IMR-90 (cell line): ENCODE measurements around the gene SRPK3. TPM values are rescaled to one million over a fixed set of nuclear protein-coding genes. Genes with fewer than 3 reads are reported as not detected.

Source experiments
- ATAC-seq: fragments of 200-7000 bp; cut with Tn5 transposase; 2 replicates; pipeline ENCODE4 v1.9.1; 2020; ENCODE audit warnings: low read depth, mild to moderate bottlenecking, moderate library complexity
- BruUV-seq: library from RNA; stranded (reverse); fragments of 400-500 nt; replicated peaks from 2 replicates; lab custom pipeline; 2021; lab: Mats Ljungman, UMichigan
- CTCF ChIA-PET: fragments of 300-600 bp; formaldehyde crosslinking; extraction: SDS; loops from one replicate; lab custom pipeline; 2021; ENCODE audit warnings: antibody characterized with exemption; lab: Yijun Ruan, JAX
- POLR2A ChIA-PET: fragments of 300-600 bp; sonication (Branson Sonifier 250); formaldehyde crosslinking; loops from one replicate; lab custom pipeline; 2022; ENCODE audit warnings: antibody characterized with exemption; ENCODE audit not compliant: unreplicated experiment; lab: Charles Lee
- DNase-seq: peaks from one replicate; pipeline ENCODE4 v3.0.0; 2013
- H2AFZ ChIP-seq: replicated peaks from 2 replicates; pipeline ENCODE3; 2013; ENCODE audit warnings: low read length, mild to moderate bottlenecking; ENCODE audit not compliant: poor library complexity
- H2AK5ac ChIP-seq: 2 replicates; pipeline ENCODE4 v1.6.1; 2013; ENCODE audit warnings: low read depth, low read length, inconsistent platforms
- H2AK9ac ChIP-seq: replicated peaks from 2 replicates; pipeline ENCODE3; 2013; ENCODE audit warnings: mild to moderate bottlenecking, low read depth, low read length, moderate library complexity; ENCODE audit not compliant: poor library complexity
- H2BK120ac ChIP-seq: 2 replicates; pipeline ENCODE4 v1.6.1; 2013; ENCODE audit warnings: low read depth, low read length, inconsistent platforms
- H2BK15ac ChIP-seq: 3 replicates; pipeline ENCODE4 v1.6.1; 2013; ENCODE audit warnings: low read depth, low read length, inconsistent platforms
- H2BK20ac ChIP-seq: 2 replicates; pipeline ENCODE4 v1.6.1; 2013; ENCODE audit warnings: low read depth, mild to moderate bottlenecking, inconsistent platforms, low read length, moderate library complexity
- H2BK5ac ChIP-seq: 2 replicates; pipeline ENCODE4 v1.6.1; 2013; ENCODE audit warnings: mild to moderate bottlenecking, low read depth, low read length, inconsistent platforms; ENCODE audit not compliant: poor library complexity, severe bottlenecking
- H3K14ac ChIP-seq: replicated peaks from 2 replicates; pipeline ENCODE4 v1.6.1; 2013; ENCODE audit warnings: low read depth, low read length, inconsistent platforms
- H3K18ac ChIP-seq: 2 replicates; pipeline ENCODE4 v1.6.1; 2013; ENCODE audit warnings: low read depth, low read length, control low read depth
- H3K23ac ChIP-seq: 2 replicates; pipeline ENCODE4 v1.6.1; 2013; ENCODE audit warnings: low read depth, low read length, inconsistent platforms
- H3K27ac ChIP-seq: 2 replicates; pipeline ENCODE4 v1.5.1; 2013; ENCODE audit warnings: mild to moderate bottlenecking, control low read depth, low read length; ENCODE audit not compliant: insufficient read depth
- H3K27me3 ChIP-seq: 2 replicates; pipeline ENCODE4 v1.6.1; 2013; ENCODE audit warnings: low read length; ENCODE audit not compliant: control insufficient read depth, insufficient read depth
- H3K36me3 ChIP-seq: 2 replicates; pipeline ENCODE4 v1.6.1; 2013; ENCODE audit warnings: low read length, mixed read lengths; ENCODE audit not compliant: control insufficient read depth, insufficient read depth
- H3K4ac ChIP-seq: 2 replicates; pipeline ENCODE4 v1.6.1; 2013; ENCODE audit warnings: low read depth, low read length, inconsistent platforms
- H3K4me1 ChIP-seq: 2 replicates; pipeline ENCODE4 v1.6.1; 2013; ENCODE audit warnings: low read length, mixed read lengths; ENCODE audit not compliant: control insufficient read depth, insufficient read depth
- H3K4me2 ChIP-seq: 2 replicates; pipeline ENCODE4 v1.6.1; 2013; ENCODE audit warnings: low read depth, mild to moderate bottlenecking, control low read depth, low read length, moderate library complexity
- H3K4me3 ChIP-seq: 2 replicates; pipeline ENCODE4 v1.5.1; 2013; ENCODE audit warnings: low read depth, mild to moderate bottlenecking, control low read depth, low read length, moderate library complexity; ENCODE audit not compliant: insufficient read depth
- H3K56ac ChIP-seq: 2 replicates; pipeline ENCODE4 v1.6.1; 2013; ENCODE audit warnings: low read length, inconsistent platforms; ENCODE audit not compliant: insufficient read depth; ENCODE audit errors: extremely low read depth
- H3K79me1 ChIP-seq, 2 experiments: 2 replicates each; pipeline ENCODE4 v1.6.1; 2013; ENCODE audit warnings: low read length in 2 of 2, inconsistent platforms in 1 of 2, low read depth in 1 of 2
- H3K9ac ChIP-seq: 2 replicates; pipeline ENCODE4 v1.6.1; 2013; ENCODE audit warnings: low read depth, low read length, control low read depth
- H3K9me1 ChIP-seq: 2 replicates; pipeline ENCODE4 v1.6.1; 2013; ENCODE audit warnings: low read length, inconsistent platforms; ENCODE audit not compliant: insufficient read depth
- H3K9me3 ChIP-seq: 2 replicates; pipeline ENCODE4 v1.6.1; 2013; ENCODE audit warnings: low read length; ENCODE audit not compliant: control insufficient read depth, insufficient read depth
- H4K20me1 ChIP-seq: 2 replicates; pipeline ENCODE4 v1.6.1; 2013; ENCODE audit warnings: low read length, inconsistent platforms; ENCODE audit not compliant: insufficient read depth
- H4K5ac ChIP-seq: 2 replicates; pipeline ENCODE4 v1.6.1; 2013; ENCODE audit warnings: mild to moderate bottlenecking, low read depth, low read length, control low read depth
- H4K8ac ChIP-seq, 2 experiments: 2 replicates each; pipeline ENCODE4 v1.6.1; 2013; ENCODE audit warnings: low read depth in 2 of 2, low read length in 2 of 2, control low read depth in 1 of 2, inconsistent platforms in 1 of 2
- H4K91ac ChIP-seq: 2 replicates; pipeline ENCODE4 v1.6.1; 2013; ENCODE audit warnings: low read depth, low read length, inconsistent platforms; ENCODE audit not compliant: insufficient read depth
- BHLHE40 ChIP-seq: fragments of 150-350 bp; IDR thresholded peaks from 2 replicates; pipeline ENCODE4 v1.6.1; 2016; ENCODE audit warnings: mild to moderate bottlenecking, low read depth, low read length
- WGBS, 2 experiments: methylation state at CpG; one replicate each; pipeline versions ENCODE4 v1.1.5 to v1.1.7; 2013; ENCODE audit warnings: missing lambda C conversion rate in 2 of 2; ENCODE audit not compliant: insufficient read length in 1 of 2; ENCODE audit errors: extremely low coverage in 2 of 2; 5-methylcytosine and 5-hydroxymethylcytosine counted together
- dilution Hi-C: fragments of 300-500 bp; cut with HindIII; formaldehyde crosslinking; loops from one replicate; pipeline ENCODE4 v1.14.3; 2018; ENCODE audit warnings: low sequenced_read_pairs; ENCODE audit not compliant: unreplicated experiment
- in situ Hi-C: fragments of 300-500 bp; cut with MboI; formaldehyde crosslinking; loops from 3 replicates; pipeline ENCODE4 v1.14.3; 2019; ENCODE audit warnings: low sequenced_read_pairs, inconsistent platforms, mixed read lengths
- intact Hi-C: fragments of 100-400 bp; cut with micrococcal nuclease; formaldehyde crosslinking; loops from 2 replicates; pipeline ENCODE4 v1.10.0; 2022
- polyA plus RNA-seq, 3 experiments: library from polyadenylated mRNA; depleted of rRNA; stranded (reverse); fragments of >200 nt; gene quantifications; 2 replicates each; pipeline ENCODE4 v1.2.3, GENCODE V29; 2012; ENCODE audit warnings: low replicate concordance in 1 of 3
- total RNA-seq: library from RNA; depleted of rRNA; stranded (reverse); fragments of >200 nt; gene quantifications from 2 replicates; pipeline ENCODE4 v1.2.3, GENCODE V29; 2012
- TF ChIP-seq, protein P1 (sequence below): fragments of 150-350 bp; IDR thresholded peaks from 2 replicates; pipeline ENCODE4 v1.6.1; 2017; ENCODE audit warnings: mild to moderate bottlenecking, antibody characterized with exemption, low read length, low read depth
- TF ChIP-seq, protein P2 (sequence below): conservative IDR thresholded peaks from 2 replicates; pipeline ENCODE4 v1.5.1; 2012; ENCODE audit warnings: mild to moderate bottlenecking, low read depth, low read length, improper control_type of control experiment

Gene SRPK3
- total and polyA plus RNA-seq, 2 of the 4 experiments (the other 2 are of a cell fraction): 0.36 to 0.70 TPM

DNA sequence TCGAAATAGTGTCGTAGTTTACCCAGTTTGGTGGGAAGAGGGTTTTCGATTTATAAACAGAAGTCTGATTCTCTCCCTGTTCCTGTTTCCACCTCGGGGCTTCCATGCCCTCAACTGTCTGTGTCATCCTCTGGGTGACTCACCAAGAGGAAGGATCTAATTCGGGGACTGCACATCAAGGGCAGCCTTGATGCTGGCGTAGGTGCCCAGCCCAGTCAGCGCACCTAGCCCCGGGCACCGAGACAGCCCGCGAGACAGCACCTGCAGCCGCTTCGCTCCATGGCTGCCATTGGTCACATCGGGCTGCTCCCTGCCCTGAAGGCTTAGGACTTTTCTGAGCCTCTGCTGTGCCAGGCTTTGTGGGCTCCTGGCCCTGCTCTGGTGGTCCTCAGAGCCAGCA, 48.4 kb upstream of the SRPK3 start:
- Histone ChIP-seq H3K23ac (no peak overlapping the region), H2BK20ac (no peak overlapping the region), H2BK15ac (no peak overlapping the region), H3K4me2 (no peak overlapping the region), H3K4me3 (no peak overlapping the region), H3K9me3 (no peaks in the 10 kb centered on the region; the same call in 1 of the 2 replicates), H2AFZ (no peak overlapping the region), H3K56ac (no peak overlapping the region), H3K9ac (no peak overlapping the region), H2BK5ac (no peak overlapping the region), H2AK5ac (no peak overlapping the region), H3K27ac (no peak overlapping the region), H3K18ac (no peak overlapping the region), H3K79me1 (peaks cover 0 to 11% of the 10 kb centered on the region in 2 experiments; a peak in 1 of 4 replicates), H4K8ac (no peak overlapping the region), H4K91ac (no peak overlapping the region), H3K36me3 (peaks cover 11% of the 10 kb centered on the region; the same call in 1 of the 2 replicates), H3K4me1 (peaks cover 2% of the 10 kb centered on the region; the same call in 1 of the 2 replicates), H3K9me1 (0 out of 2 replicates have a peak, but pooled peaks cover 5% of the 10 kb centered on the region), H3K27me3 (no peaks in the 10 kb centered on the region), H4K20me1 (no peaks in the 10 kb centered on the region), H3K14ac (no peak overlapping the region), H3K4ac (no peak overlapping the region), H4K5ac (no peak overlapping the region), H2AK9ac (no peak overlapping the region), H2BK120ac (no peak overlapping the region)
- 83% methylated on average over 9 of the region's 14 CpGs; no CpG with 5 or more reads in 1 of the 2 experiments for WGBS, 2 experiments
- DNase-seq (no peak), ATAC-seq (no peak)
- TF ChIP-seq, protein P1, sequence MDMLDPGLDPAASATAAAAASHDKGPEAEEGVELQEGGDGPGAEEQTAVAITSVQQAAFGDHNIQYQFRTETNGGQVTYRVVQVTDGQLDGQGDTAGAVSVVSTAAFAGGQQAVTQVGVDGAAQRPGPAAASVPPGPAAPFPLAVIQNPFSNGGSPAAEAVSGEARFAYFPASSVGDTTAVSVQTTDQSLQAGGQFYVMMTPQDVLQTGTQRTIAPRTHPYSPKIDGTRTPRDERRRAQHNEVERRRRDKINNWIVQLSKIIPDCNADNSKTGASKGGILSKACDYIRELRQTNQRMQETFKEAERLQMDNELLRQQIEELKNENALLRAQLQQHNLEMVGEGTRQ: no peak
- TF ChIP-seq, protein P2, sequence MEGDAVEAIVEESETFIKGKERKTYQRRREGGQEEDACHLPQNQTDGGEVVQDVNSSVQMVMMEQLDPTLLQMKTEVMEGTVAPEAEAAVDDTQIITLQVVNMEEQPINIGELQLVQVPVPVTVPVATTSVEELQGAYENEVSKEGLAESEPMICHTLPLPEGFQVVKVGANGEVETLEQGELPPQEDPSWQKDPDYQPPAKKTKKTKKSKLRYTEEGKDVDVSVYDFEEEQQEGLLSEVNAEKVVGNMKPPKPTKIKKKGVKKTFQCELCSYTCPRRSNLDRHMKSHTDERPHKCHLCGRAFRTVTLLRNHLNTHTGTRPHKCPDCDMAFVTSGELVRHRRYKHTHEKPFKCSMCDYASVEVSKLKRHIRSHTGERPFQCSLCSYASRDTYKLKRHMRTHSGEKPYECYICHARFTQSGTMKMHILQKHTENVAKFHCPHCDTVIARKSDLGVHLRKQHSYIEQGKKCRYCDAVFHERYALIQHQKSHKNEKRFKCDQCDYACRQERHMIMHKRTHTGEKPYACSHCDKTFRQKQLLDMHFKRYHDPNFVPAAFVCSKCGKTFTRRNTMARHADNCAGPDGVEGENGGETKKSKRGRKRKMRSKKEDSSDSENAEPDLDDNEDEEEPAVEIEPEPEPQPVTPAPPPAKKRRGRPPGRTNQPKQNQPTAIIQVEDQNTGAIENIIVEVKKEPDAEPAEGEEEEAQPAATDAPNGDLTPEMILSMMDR: no peak
- TF ChIP-seq BHLHE40: no peak
- in situ Hi-C loops: no loop called here
- dilution Hi-C loops: no loop called here
- CTCF ChIA-PET: no interaction called here
- POLR2A ChIA-PET: no interaction called here
- intact Hi-C loops: no loop called here
- no TSS peak for BruUV-seq
